Stimulated activated CD4-positive, alpha-beta T cell treated with anti-CD3 and anti-CD28 coated beads, Interleukin-12 subunit alpha, Interleukin-12 subunit beta, amount 100 ng/mL, for 24 hours (primary cell): ENCODE data around the gene PTPRD.

Source experiments
- DNase-seq, 2 experiments: peaks; one replicate each; pipeline ENCODE4 v3.0.0-alpha.2; 2020; ENCODE audit warnings: low read depth in 2 of 2

PTPRD gene

GRCh38 chr9:8831568-8831967 is 1781.2 kb downstream of the PTPRD start:
- DNase-seq = no peak

- no peak for DNase-seq
These were observed 1786.5 kb downstream of the PTPRD start for GRCh38 chr9:8826281-8826680.

GRCh38 chr9:8825585-8826147 is 1787.1 kb downstream of the PTPRD start:
- DNase-seq = no peak

- DNase-seq = no peak
These were observed 1789.5 kb downstream of the PTPRD start for GRCh38 chr9:8823131-8823895.

- DNase-seq = no peak
These were observed 1790.2 kb downstream of the PTPRD start for GRCh38 chr9:8822667-8823025.

- DNase-seq = no peak
These were observed 1790.7 kb downstream of the PTPRD start for GRCh38 chr9:8821910-8822666.

GRCh38 chr9:8817335-8817734 is 1795.5 kb downstream of the PTPRD start:
- DNase-seq = no peak

GRCh38 chr9:8816361-8816760 is 1796.4 kb downstream of the PTPRD start:
- no peak for DNase-seq

- no peak for DNase-seq
These were observed 1796.9 kb downstream of the PTPRD start for GRCh38 chr9:8815931-8816330.

GRCh38 chr9:8815219-8815618 is 1797.6 kb downstream of the PTPRD start:
- no peak for DNase-seq

GRCh38 chr9:8812888-8813287 is 1799.9 kb downstream of the PTPRD start:
- DNase-seq = no peak

- no peak for DNase-seq
These were observed 1803.1 kb downstream of the PTPRD start for GRCh38 chr9:8809741-8810140.

- DNase-seq = no peak
These were observed 1806.7 kb downstream of the PTPRD start for GRCh38 chr9:8806150-8806549.

- DNase-seq = no peak
These were observed 1808.2 kb downstream of the PTPRD start for GRCh38 chr9:8804613-8805012.

- DNase-seq = no peak
These were observed 1810.6 kb downstream of the PTPRD start for GRCh38 chr9:8802242-8802641.

GRCh38 chr9:8800196-8800595 is 1812.6 kb downstream of the PTPRD start:
- DNase-seq = no peak

GRCh38 chr9:8799615-8800014 is 1813.2 kb downstream of the PTPRD start:
- DNase-seq = no peak

GRCh38 chr9:8799206-8799605 is 1813.6 kb downstream of the PTPRD start:
- no peak for DNase-seq

GRCh38 chr9:8784838-8785237 is 1828.0 kb downstream of the PTPRD start:
- DNase-seq = no peak

- DNase-seq = no peak
These were observed 1828.9 kb downstream of the PTPRD start for GRCh38 chr9:8783941-8784340.

- no peak for DNase-seq
These were observed 1830.6 kb downstream of the PTPRD start for GRCh38 chr9:8782237-8782636.

GRCh38 chr9:8781458-8781857 is 1831.3 kb downstream of the PTPRD start:
- DNase-seq = no peak

GRCh38 chr9:8780386-8780785 is 1832.4 kb downstream of the PTPRD start:
- DNase-seq = no peak
